ENCODE results near the gene FNIP1. TPM values are rescaled to one million over a fixed set of nuclear protein-coding genes. Genes with fewer than 3 reads are reported as not detected.
"Not testable (repeated sequence)": the region's sequence is repeated elsewhere in the genome, so short reads cannot be mapped to it uniquely, and the experiment has no call there.

The FNIP1 gene
- total RNA-seq, 1 donor from 2014 or later: 33.8 TPM

DNA sequence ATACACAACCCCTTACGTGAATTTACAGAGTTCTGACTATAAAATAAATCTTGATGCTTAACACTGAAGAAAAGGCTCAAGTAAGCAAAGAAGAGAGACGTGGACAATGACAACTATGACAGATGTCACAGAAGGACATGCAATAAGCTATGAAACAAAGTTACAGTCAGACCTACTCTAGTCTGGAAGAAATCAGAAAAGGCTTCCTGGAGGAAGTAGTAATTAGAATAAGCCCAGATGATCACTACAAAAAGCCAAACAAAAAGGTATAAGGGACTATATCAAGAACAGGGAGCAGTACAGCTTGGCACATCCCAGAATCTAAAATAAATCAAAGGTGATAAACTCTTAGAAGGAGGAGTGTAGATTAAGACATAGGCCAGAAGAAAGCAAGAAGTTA, 6.3 kb downstream of the FNIP1 start:
- intact Hi-C loops (cut with micrococcal nuclease): loop anchor here (10.0 kb wide), 1 partner anchor 156 kb away; the partner anchor contains the start of gene RAPGEF6
- ATAC-seq: no peak
- no peak for DNase-seq

DNA sequence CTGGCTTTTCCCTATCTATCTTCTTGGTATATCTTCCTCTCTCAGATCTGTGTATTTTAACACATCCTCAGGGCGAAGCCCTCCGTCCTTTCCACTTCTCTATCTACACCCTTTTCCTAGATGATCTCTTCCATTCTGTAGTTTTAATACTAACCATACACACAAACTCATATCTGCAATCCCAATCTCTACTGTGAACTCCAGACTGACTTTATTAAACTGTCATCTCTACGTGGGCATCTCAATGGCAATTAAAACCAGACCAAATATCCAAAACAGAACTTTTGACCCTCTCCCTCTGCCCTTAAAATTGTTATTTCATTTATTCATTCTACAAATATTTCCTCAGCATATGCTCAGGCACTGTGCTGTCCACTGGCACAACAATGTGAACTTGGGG, 7.1 kb downstream of the FNIP1 start:
- no peak for DNase-seq
- intact Hi-C loops (cut with micrococcal nuclease): loop anchor here (10.0 kb wide), 1 partner anchor 155 kb away; the partner anchor contains the start of gene RAPGEF6
- ATAC-seq: no peak

DNA sequence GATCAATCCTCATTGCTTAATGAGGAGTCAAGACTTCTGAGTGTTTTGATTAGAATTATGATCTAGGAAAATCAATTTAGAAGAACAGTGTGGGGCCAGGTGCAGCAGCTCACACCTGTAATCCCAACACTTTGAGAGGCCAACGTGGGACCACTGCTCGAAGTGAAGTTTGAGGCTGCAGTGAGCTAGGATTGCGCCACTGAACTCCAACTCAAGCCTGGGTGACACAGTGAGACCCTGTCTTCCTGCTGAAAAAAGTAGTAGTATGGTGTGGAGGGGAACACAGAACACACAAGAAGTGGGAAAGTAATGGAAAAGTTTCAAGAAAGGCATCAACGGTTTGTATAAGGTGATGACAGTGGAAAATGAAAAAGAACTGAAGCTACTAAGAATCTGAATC, 9.1 kb downstream of the FNIP1 start:
- no peak for ATAC-seq
- intact Hi-C loops (cut with micrococcal nuclease): no loop called here

DNA sequence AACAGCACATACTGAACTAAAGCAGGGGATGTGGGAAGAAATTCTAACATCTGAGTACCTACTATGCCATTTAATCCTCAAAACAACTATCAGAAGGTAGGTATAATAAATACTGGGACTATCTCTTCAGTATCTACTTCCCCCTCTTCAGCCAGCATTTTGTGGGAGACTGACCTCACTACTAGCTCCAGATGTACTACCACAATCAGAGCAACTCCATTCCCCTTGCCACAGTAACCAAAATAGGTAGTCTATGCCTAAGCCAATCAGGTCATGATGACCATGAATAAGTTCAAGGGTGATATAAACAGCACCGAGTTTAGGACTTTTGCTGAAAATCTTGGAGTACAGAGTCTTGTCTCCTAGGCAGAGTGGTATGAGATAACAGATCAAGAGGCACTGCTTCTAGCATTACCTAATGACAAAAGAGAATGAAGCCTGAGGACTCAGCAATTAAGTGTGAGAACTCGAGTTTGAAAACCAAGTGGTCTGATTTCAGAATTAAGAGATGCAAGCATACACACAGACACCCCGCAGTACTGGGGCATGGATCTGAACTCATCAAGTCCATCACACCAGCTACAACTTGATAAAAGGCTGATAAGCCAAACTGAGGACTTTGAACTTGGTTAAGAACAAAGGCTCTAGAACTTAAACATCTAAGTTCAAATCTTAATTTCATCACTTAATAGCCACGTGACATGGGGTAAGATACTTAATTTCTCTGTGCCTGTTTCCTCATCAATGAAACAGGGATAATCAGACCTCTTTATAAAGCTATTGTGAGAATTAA, 9.7 kb downstream of the FNIP1 start:
- DNase-seq (no peak), ATAC-seq (peak; percentile 62)
- intact Hi-C loops (cut with micrococcal nuclease): no loop called here

More for the DNA sequence above, 9.1 kb downstream of the FNIP1 start:
- no peak for DNase-seq

DNA sequence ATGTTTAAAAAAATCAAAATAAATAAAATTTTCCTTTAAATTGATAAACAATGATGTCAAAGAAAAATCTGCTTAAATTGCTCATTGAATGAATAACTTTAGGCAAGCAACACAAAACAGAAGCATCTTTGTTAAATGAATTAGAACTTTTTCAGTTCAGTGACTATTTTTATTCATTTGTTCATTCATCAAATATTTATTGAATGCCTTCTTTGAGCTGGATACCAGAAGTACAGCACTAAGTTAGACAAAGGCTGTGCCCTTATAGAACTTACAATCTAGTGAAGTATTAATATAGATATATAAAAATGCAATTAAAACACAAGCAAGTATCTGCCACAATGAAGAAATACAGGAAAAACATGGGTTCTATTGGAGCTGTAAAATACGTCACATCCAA, 10.8 kb downstream of the FNIP1 start:
- intact Hi-C loops (cut with micrococcal nuclease): no loop called here
- ATAC-seq (no peak), DNase-seq (no peak)

DNA sequence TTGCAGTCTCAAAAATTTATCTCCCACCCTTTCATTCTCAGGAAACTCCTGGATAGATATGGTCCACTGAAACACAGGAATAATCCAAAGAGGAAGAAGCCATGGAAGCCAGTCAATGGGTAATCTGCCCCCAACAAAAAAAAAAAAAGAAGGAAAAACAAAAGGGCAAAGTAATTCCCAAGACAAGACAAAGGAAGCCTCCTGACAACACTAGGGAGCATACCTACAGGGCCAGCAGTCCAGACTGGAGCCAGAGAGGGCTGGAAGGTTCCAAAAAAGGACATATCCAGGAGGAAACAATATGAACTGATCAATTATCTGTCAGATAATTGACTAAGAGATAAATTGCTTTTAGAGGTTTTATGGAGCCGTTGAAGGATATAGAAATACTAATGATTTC, 12.9 kb downstream of the FNIP1 start:
- intact Hi-C loops (cut with micrococcal nuclease): no loop called here
- ATAC-seq: no peak

DNA sequence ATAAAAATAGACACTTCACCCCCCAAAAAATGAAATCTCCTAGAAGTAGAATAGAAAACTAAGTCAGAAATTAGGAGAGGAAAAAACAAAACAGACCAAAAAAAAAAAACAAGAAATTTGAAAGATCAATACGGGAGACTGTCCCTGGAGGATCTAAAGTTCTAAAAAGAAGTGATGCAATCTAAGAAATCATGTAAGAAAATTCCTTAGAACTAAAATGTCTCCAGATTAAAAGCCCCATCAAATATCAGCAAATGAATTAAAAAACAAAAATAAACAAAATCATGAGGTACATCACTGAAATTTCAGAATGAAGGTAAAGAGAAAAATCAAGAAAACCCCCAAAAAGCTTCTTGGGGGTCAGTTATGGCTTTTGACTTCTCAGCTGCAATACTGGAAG, 13.5 kb downstream of the FNIP1 start:
- ATAC-seq: no peak
- intact Hi-C loops (cut with micrococcal nuclease): no loop called here

More for the DNA sequence above, 12.9 kb downstream of the FNIP1 start:
- no peak for DNase-seq

DNA sequence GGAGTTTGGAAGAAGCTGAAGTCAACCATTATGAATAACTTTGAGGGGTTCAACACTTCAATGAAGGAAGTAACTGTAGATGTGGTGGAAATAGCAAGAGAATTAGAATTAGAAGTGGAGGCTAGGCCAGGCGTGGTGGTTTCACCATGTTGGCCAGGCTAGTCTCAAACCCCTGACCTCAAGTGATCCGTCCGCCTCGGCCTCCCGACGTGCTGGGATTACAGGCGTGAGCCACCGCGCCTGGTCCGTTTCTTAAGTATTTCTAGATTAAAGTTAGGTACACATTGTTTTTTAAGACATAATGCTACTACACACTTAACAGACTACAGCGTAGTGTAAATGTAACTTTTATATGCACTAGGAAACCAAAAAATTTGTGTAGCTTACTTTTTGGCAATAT, 14.1 kb downstream of the FNIP1 start:
- no peak for DNase-seq
- no peak for ATAC-seq
- intact Hi-C loops (cut with micrococcal nuclease): no loop called here

More for the DNA sequence above, 13.5 kb downstream of the FNIP1 start:
- no peak for DNase-seq

DNA sequence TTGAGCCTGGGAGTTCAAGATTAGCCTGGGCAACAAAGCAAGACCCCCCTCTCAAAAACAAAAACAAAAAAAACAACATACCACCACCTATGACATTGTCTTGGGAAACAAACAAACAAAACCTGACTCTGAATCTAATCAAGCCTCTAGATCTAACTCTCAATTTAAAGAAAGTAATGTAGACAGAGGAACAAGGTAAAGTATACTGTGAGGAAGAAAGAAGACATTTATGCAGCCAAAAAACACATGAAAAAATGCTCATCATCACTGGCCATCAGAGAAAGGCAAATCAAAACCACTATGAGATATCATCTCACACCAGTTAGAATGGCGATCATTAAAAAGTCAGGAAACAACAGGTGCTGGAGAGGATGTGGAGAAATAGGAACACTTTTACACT, 18.7 kb downstream of the FNIP1 start:
- DNase-seq; ATAC-seq; intact Hi-C loops (cut with micrococcal nuclease): not testable (repeated sequence)

DNA sequence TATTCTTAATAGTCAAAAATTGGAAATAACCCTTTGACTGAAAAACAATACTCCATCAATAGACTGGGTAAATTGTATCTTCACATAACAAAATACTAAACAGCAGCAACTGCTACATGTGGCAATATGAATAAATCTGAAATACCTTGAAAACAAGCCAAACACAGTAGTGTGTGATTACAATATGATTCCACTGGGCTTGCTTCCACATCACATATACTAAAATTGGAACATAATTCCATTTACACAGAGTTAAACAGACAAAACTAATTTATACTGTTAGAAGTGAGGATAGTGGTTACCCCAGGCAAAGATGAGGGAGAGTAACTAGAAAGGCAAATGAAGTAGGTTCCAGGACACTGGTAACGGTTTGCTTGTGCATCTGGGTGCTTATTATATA, 20.4 kb downstream of the FNIP1 start:
- no peak for DNase-seq
- no peak for ATAC-seq
- intact Hi-C loops (cut with micrococcal nuclease): no loop called here

DNA sequence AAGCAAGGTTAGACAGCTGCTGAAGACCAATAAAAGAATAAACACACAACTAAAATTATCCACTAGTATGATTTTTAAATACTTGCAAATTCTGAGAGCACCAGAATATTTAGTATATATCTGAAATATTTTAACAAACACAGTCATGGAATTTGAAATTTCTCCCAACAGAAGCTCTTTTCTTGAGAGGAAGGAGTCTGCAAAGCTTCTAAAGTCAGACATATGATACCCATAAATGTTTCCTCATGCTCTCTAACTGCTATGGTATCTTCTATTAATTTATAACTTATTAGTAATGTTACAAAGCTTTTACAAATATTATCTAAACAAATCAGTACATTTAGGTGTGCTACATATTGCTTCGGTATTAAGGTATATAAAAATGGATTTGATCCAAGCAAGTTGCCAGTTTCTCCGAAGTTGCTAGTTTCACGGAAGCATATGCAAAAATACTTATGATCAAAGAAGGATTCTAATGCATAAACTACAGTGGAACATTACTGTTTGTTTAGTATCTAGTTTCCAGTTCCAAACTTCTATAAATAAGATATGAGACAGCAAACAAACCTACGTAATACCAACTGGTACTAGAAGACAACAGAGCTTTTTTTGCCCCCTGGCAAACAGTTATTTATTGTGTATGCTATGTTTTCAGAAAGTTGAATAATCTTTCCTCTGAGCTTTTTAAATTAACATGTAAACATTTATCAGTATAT, 22.0 kb downstream of the FNIP1 start:
- ATAC-seq: peak; percentile 31
- intact Hi-C loops (cut with micrococcal nuclease): no loop called here

DNA sequence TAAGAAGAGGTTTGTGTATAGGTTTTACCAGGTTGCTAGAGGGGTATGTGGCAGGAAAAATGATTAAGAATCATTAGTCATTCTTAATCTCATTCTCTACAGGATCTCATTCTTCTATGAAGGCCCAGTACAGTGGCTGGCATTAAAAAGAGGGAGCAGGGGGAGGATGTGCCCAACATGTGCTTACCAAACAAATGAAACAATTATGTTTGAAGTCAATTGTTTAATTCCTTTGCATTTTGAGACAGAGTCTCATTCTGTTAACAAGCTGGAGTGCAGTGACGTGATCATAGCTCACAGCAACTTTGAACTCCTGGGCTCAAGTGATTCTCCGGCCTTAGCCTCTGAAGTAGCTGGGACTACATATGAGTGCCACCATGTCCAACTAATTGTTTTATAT, 23.0 kb downstream of the FNIP1 start:
- no peak for DNase-seq
- intact Hi-C loops (cut with micrococcal nuclease): no loop called here
- ATAC-seq: no peak

More for the DNA sequence above, 22.0 kb downstream of the FNIP1 start:
- no peak for DNase-seq

DNA sequence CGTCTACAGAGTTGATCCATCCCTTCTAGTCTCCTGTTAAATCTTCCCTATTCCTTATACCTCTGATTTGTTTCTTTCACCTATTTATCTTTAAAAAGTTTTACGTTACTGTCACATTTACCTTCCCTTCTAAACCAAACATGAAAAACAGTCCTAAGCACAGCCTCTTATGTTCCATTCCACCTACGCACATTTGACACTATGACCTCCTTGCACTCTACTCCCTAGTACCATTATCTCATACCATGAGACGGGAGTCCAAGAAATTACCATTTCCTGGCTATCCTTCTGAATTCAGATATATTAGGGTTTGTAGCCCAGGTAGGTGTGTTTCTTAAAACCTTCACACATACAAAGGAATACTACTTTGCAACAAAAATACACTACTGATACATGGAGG, 25.1 kb downstream of the FNIP1 start:
- no peak for ATAC-seq
- no peak for DNase-seq
- intact Hi-C loops (cut with micrococcal nuclease): no loop called here

DNA sequence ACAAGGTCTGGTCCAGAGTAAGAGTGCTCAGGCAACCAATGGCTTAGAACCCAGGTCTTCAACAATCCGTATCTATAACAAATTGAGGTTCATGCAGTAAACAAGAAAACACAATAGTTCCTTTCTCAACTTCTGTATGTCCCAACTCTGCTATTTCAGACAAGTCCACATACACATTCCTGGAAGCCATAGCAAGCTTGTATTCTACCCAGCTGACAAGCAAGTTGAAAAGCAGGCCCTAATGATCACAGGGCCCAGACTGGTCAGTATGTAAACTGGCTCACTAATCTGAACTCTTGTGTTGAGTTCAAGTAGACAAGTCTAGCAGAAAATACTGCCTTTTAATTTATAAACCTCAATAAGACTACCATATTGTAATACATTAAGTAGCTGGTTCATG, 26.9 kb downstream of the FNIP1 start:
- DNase-seq (no peak), ATAC-seq (no peak)
- intact Hi-C loops (cut with micrococcal nuclease): no loop called here

DNA sequence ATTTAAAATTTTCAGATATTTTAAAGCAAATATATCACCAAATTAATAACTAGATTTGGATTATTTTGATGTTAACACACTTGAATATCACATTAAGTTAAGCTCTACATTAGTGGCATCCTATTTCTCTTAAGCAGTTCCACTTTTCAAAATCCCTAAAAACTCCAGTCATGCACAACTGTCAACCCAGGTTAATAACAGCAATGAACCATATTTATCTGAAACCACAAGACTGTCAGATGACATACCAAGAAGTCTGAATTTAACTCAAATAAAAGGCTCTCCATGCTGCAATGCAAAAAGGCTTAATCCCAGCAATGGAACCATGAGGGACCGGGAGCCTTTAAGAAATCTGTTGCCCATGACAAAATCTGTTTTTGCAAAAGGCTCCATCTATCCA, 27.5 kb downstream of the FNIP1 start:
- no peak for ATAC-seq
- no peak for DNase-seq
- intact Hi-C loops (cut with micrococcal nuclease): no loop called here

DNA sequence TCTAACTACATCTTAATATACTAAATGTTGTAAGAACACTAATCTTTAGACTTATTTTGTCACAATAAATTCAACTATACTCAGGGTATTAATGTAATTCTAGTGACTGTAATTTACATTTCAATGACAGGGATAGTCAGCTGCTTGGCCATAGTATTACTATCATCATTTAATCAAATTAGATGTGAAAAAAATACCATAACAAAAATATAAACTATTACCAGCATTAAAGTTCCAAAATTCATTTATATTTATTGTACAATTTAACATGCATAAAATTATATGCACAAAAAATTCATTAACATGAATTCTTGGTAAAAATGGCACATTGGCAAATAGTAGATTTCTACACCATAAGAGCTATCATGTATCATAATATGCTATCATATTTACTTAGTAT, 28.9 kb downstream of the FNIP1 start:
- ATAC-seq: no peak
- intact Hi-C loops (cut with micrococcal nuclease): no loop called here
- DNase-seq: no peak

DNA sequence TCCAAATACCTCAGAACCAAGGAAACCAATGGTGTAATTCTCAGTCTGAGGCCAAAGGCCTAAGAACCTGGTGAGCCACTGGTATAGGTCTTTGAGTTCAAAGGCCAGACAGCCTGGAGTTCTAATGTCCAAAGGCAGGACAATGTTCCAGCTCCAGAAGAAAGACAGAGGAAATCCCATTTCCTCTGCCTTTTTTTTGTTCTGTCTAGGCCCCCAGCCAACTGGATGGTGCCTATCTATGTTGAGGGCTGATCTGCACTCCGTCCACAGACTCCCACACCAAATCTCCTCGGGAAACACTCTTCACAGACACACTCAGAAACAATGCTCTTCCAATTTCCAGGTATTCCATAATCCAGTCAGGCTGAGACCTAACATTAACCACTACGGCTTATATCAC, 30.1 kb downstream of the FNIP1 start:
- intact Hi-C loops (cut with micrococcal nuclease): no loop called here
- no peak for DNase-seq
- ATAC-seq: peak; percentile 58

DNA sequence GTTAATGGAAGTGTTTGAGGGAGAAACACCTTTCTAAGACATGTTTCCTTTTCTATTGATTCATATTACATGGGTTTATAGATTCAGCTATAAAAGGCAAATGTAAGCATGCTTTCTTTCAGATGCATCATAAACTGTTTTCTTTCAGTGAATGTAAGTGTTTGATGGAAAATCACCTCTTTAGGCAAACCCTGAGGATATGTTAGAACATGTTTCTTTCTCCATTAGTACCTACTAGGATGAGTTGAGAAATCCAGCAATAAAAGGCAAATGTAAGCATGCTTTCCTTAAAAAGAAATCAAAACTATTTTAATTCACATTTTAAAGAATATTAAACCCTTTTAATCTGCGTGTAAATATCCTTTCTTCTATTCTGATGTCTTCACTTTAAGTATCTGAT, 31.6 kb downstream of the FNIP1 start:
- DNase-seq (no peak), ATAC-seq (no peak)
- intact Hi-C loops (cut with micrococcal nuclease): no loop called here

DNA sequence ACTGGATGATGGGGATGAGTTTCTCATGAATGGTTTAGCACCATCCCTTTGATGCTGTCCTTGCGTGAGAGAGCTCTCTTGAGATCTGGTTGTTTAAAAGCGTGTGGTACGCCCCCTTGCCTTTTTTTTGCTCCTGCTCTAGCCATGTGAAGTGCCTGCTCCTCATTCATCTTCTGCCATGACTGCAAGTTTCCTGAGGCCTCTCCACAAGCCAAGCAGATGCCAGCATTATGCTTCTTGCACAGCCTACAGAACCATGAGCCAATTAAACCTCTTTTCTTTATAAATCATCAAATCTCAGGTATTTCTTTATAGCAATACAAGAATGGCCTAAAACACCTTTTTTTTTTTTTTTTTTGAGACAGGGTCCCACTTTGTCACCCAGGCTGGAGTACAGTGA, 32.8 kb downstream of the FNIP1 start:
- intact Hi-C loops (cut with micrococcal nuclease): no loop called here

DNA sequence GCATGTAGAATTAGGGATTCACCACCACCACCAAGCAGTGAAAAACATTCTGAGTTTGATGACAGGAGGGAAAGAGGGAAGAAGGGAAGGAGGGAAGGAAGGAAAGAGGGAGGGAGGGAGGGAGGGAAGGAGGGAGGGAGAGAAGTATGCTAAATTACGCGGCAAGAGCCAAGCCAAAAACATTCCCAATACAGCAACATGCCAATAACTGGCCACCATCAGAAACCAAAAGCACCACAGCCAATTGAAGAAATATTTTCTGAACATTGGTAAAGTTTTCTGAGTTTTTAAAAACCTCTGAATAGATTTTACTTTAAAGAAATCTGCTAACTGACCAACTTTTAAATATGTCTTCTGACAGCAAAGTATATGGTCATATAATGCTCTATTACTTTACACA, 36.0 kb downstream of the FNIP1 start:
- intact Hi-C loops (cut with micrococcal nuclease): no loop called here

More for the DNA sequence above, 32.8 kb downstream of the FNIP1 start:
- ATAC-seq (no peak), DNase-seq (no peak)

DNA sequence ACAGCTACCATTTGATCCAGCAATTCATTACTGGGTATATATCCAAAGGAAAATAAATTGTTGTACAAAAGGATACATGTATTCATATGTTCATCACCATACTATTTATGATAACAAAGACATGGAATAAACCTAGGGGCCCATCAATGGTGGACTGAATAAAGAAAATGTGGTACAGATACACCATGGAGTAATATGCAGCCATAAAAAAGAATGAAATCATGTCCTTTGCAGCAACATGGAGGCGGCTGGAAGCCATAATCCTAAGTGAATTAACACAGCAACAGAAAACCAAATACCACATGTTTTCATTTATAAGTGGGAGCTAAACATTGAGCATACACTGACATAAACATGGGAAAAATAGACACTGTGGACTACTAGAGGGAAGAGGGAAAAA, 37.1 kb downstream of the FNIP1 start:
- DNase-seq (no peak), ATAC-seq (no peak)
- intact Hi-C loops (cut with micrococcal nuclease): no loop called here

More for the DNA sequence above, 36.0 kb downstream of the FNIP1 start:
- ATAC-seq: no peak
- no peak for DNase-seq
